B cell (primary cell): Measurements from ENCODE around the gene PPP3CA.

Experiments used
- EZH2 ChIP-seq: IDR thresholded peaks from 2 replicates; pipeline ENCODE4 v1.6.1; 2012; ENCODE audit warnings: borderline replicate concordance, low read depth, mild to moderate bottlenecking, moderate library complexity, low read length; ENCODE audit not compliant: insufficient read depth, poor library complexity, severe bottlenecking
- TF ChIP-seq, protein P1 (sequence below): fragments of 200-600 bp; IDR thresholded peaks from one replicate; pipeline ENCODE4 v1.8.0; 2022; ENCODE audit warnings: antibody characterized with exemption, mild to moderate bottlenecking

GRCh38 chr4:101299899-101300540 lies 47.3 kb downstream of the PPP3CA start:
- TF ChIP-seq, protein P1, sequence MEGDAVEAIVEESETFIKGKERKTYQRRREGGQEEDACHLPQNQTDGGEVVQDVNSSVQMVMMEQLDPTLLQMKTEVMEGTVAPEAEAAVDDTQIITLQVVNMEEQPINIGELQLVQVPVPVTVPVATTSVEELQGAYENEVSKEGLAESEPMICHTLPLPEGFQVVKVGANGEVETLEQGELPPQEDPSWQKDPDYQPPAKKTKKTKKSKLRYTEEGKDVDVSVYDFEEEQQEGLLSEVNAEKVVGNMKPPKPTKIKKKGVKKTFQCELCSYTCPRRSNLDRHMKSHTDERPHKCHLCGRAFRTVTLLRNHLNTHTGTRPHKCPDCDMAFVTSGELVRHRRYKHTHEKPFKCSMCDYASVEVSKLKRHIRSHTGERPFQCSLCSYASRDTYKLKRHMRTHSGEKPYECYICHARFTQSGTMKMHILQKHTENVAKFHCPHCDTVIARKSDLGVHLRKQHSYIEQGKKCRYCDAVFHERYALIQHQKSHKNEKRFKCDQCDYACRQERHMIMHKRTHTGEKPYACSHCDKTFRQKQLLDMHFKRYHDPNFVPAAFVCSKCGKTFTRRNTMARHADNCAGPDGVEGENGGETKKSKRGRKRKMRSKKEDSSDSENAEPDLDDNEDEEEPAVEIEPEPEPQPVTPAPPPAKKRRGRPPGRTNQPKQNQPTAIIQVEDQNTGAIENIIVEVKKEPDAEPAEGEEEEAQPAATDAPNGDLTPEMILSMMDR: no peak
- no peak for TF ChIP-seq EZH2
